Prostate gland (tissue), 2 donors: ENCODE data around the gene CAT.

Experiments used
- POLR2A ChIP-seq: fragments of 450-650 bp; IDR thresholded peaks from one replicate; pipeline ENCODE4 v1.6.1; 2016; ENCODE audit warnings: antibody characterized with exemption, mild to moderate bottlenecking
- TF ChIP-seq, protein P1 (sequence below), 4 experiments: fragments of 200-600 bp in 2 of 4; fragments of 450-650 bp in 2 of 4; sonication (generic) in 2 of 4; IDR thresholded peaks; 1 replicate in 3 of 4; 2 replicates in 1 of 4; pipeline ENCODE4 v1.5.1; 2016 to 2019; ENCODE audit warnings: antibody characterized with exemption in 4 of 4, mild to moderate bottlenecking in 2 of 4, moderate library complexity in 2 of 4

DNA sequence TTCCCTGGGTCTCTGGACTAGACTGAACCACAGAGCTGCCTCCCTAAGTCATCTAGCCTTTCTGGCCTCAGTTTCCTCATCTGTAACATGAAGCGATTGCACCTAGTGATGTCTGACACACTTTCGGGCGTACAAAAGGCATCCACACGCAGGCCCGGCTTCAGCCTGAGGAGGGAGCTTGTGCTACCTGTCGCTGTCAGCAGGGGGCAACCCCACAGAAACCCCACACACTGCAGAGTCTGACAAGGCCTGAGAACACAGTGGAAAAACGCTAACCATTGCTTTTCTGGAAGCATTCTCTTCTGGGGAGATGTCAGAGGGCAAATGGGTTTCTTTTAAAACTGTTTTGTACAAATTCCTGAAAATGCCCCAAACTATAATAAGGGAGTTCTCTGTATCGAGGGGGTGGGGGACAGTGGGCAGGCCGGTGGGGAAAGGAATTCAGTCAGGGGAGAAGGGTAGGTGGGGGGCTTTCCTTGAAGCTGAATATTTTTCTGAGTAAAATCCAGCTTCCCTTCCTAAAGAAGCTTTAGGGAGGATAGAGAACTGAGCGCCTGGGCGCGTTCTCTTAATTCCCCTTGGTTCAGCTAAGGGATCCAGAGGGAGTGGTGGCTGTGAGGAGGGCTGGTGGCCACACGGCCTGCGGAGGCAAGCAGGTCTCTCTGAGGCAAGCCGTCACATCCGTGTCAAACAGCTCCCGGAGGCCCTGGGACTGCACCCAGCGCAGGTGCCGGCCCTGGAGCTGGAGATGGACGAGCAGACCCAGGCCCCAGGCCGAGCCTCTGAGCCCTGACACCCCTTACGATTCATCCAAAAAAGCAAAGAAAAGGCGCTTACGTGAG lies 74.3 kb downstream of the CAT start:
- TF ChIP-seq POLR2A: no peak
- TF ChIP-seq, protein P1, sequence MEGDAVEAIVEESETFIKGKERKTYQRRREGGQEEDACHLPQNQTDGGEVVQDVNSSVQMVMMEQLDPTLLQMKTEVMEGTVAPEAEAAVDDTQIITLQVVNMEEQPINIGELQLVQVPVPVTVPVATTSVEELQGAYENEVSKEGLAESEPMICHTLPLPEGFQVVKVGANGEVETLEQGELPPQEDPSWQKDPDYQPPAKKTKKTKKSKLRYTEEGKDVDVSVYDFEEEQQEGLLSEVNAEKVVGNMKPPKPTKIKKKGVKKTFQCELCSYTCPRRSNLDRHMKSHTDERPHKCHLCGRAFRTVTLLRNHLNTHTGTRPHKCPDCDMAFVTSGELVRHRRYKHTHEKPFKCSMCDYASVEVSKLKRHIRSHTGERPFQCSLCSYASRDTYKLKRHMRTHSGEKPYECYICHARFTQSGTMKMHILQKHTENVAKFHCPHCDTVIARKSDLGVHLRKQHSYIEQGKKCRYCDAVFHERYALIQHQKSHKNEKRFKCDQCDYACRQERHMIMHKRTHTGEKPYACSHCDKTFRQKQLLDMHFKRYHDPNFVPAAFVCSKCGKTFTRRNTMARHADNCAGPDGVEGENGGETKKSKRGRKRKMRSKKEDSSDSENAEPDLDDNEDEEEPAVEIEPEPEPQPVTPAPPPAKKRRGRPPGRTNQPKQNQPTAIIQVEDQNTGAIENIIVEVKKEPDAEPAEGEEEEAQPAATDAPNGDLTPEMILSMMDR (IDR thresholded peaks at IDR 0.05): peak; percentile 28 to 81 (median 70)
